Measurements from ENCODE around the gene AMPH. TPM values are rescaled to one million over a fixed set of nuclear protein-coding genes. Genes with fewer than 3 reads are reported as not detected.

Gene AMPH
- not detected in 2 replicates for total RNA-seq (2014; rRNA removed; shearing (Covaris generic); ENCODE audit: low replicate concordance)

GRCh38 chr7:38630720-38631673 lies at the start of gene AMPH:
TSS of gene AMPH (minus strand) at chr7:38631373. CDS start at chr7:38631351, 22 bp downstream.
- no peak within 1 kb of the TSS for H3K9ac ChIP-seq (ENCODE audit: low read length)
- H3K4me3 ChIP-seq (ENCODE audit: low read length): no peak within 1 kb of the TSS
- H3K4me1 ChIP-seq (ENCODE audit: low read length): no peaks in the 10 kb centered on the region
- H3K27me3 ChIP-seq (ENCODE audit: low read length): no peaks in the 10 kb centered on the region
- no peak for DNase-seq
- H4K20me1 ChIP-seq (ENCODE audit: insufficient read depth, low read depth, low read length): no peaks in the 10 kb centered on the region
- H2AFZ ChIP-seq (ENCODE audit: low read length): no peak within 1 kb of the TSS
- no peaks in the 10 kb centered on the region for H3K79me2 ChIP-seq (ENCODE audit: low read length)
- H3K9me3 ChIP-seq (ENCODE audit: low read length): no peaks in the 10 kb centered on the region
- no peaks in the 10 kb centered on the region for H3K36me3 ChIP-seq (ENCODE audit: insufficient read depth, low read length)
- no peaks in the 10 kb centered on the region for H3K9me2 ChIP-seq (replicated peaks; ENCODE audit: insufficient read depth, low read length)
- H3K4me2 ChIP-seq (ENCODE audit: low read depth, low read length, poor library complexity, severe bottlenecking): no peak within 1 kb of the TSS
- H3K27ac ChIP-seq (ENCODE audit: low read length): no peak within 1 kb of the TSS

- Histone ChIP-seq H2AFZ (ENCODE audit: low read length) (no peak overlapping the region), H4K20me1 (ENCODE audit: insufficient read depth, low read depth, low read length) (peaks cover 3% of the 10 kb centered on the region; the same call in 1 of the 2 replicates), H3K9me2 (replicated peaks; ENCODE audit: insufficient read depth, low read length) (no peaks in the 10 kb centered on the region), H3K36me3 (ENCODE audit: insufficient read depth, low read length) (no peaks in the 10 kb centered on the region), H3K79me2 (ENCODE audit: low read length) (no peaks in the 10 kb centered on the region), H3K4me1 (ENCODE audit: low read length) (no peaks in the 10 kb centered on the region), H3K27ac (ENCODE audit: low read length) (no peak overlapping the region), H3K27me3 (ENCODE audit: low read length) (no peaks in the 10 kb centered on the region), H3K4me3 (ENCODE audit: low read length) (no peak overlapping the region), H3K9ac (ENCODE audit: low read length) (no peak overlapping the region), H3K9me3 (ENCODE audit: low read length) (no peaks in the 10 kb centered on the region), H3K4me2 (ENCODE audit: low read depth, low read length, poor library complexity, severe bottlenecking) (no peak overlapping the region)
- no peak for DNase-seq
Observed at GRCh38 chr7:38679419-38679818, 48.2 kb upstream of the AMPH start.

- no peak overlapping the region for H3K4me2 ChIP-seq (ENCODE audit: low read depth, low read length, poor library complexity, severe bottlenecking)
- DNase-seq: no peak
- no peaks in the 10 kb centered on the region for H3K27me3 ChIP-seq (ENCODE audit: low read length)
- no peak overlapping the region for H3K4me3 ChIP-seq (ENCODE audit: low read length)
- H3K9me2 ChIP-seq (replicated peaks; ENCODE audit: insufficient read depth, low read length): no peaks in the 10 kb centered on the region
- H3K79me2 ChIP-seq (ENCODE audit: low read length): no peaks in the 10 kb centered on the region
- peaks cover 3% of the 10 kb centered on the region; the same call in 1 of the 2 replicates for H4K20me1 ChIP-seq (ENCODE audit: insufficient read depth, low read depth, low read length)
- no peak overlapping the region for H2AFZ ChIP-seq (ENCODE audit: low read length)
- H3K9me3 ChIP-seq (ENCODE audit: low read length): no peaks in the 10 kb centered on the region
- no peak overlapping the region for H3K27ac ChIP-seq (ENCODE audit: low read length)
- no peak overlapping the region for H3K9ac ChIP-seq (ENCODE audit: low read length)
- H3K4me1 ChIP-seq (ENCODE audit: low read length): no peaks in the 10 kb centered on the region
- H3K36me3 ChIP-seq (ENCODE audit: insufficient read depth, low read length): no peaks in the 10 kb centered on the region
Observed at GRCh38 chr7:38678698-38679054, 47.5 kb upstream of the AMPH start.

- Histone ChIP-seq H3K27me3 (ENCODE audit: low read length) (no peaks in the 10 kb centered on the region), H3K4me2 (ENCODE audit: low read depth, low read length, poor library complexity, severe bottlenecking) (no peak overlapping the region), H3K9me2 (replicated peaks; ENCODE audit: insufficient read depth, low read length) (no peaks in the 10 kb centered on the region), H3K9ac (ENCODE audit: low read length) (no peak overlapping the region), H3K27ac (ENCODE audit: low read length) (no peak overlapping the region), H3K79me2 (ENCODE audit: low read length) (no peaks in the 10 kb centered on the region), H3K9me3 (ENCODE audit: low read length) (no peaks in the 10 kb centered on the region), H2AFZ (ENCODE audit: low read length) (no peak overlapping the region), H3K4me3 (ENCODE audit: low read length) (no peak overlapping the region), H3K4me1 (ENCODE audit: low read length) (no peaks in the 10 kb centered on the region), H4K20me1 (ENCODE audit: insufficient read depth, low read depth, low read length) (peaks cover 3% of the 10 kb centered on the region; the same call in 1 of the 2 replicates), H3K36me3 (ENCODE audit: insufficient read depth, low read length) (no peaks in the 10 kb centered on the region)
- no peak for DNase-seq
Observed at GRCh38 chr7:38677981-38678697, 47.0 kb upstream of the AMPH start.

- no peak overlapping the region for H3K27ac ChIP-seq (ENCODE audit: low read length)
- no peak overlapping the region for H3K9ac ChIP-seq (ENCODE audit: low read length)
- H3K4me2 ChIP-seq (ENCODE audit: low read depth, low read length, poor library complexity, severe bottlenecking): no peak overlapping the region
- no peaks in the 10 kb centered on the region for H3K9me3 ChIP-seq (ENCODE audit: low read length)
- H2AFZ ChIP-seq (ENCODE audit: low read length): no peak overlapping the region
- DNase-seq: no peak
- H3K4me1 ChIP-seq (ENCODE audit: low read length): peaks cover 10% of the 10 kb centered on the region
- H3K4me3 ChIP-seq (ENCODE audit: low read length): no peak overlapping the region
- H4K20me1 ChIP-seq (ENCODE audit: insufficient read depth, low read depth, low read length): peaks cover 3% of the 10 kb centered on the region; the same call in 1 of the 2 replicates
- no peaks in the 10 kb centered on the region for H3K27me3 ChIP-seq (ENCODE audit: low read length)
- no peaks in the 10 kb centered on the region for H3K36me3 ChIP-seq (ENCODE audit: insufficient read depth, low read length)
- no peaks in the 10 kb centered on the region for H3K9me2 ChIP-seq (replicated peaks; ENCODE audit: insufficient read depth, low read length)
- no peaks in the 10 kb centered on the region for H3K79me2 ChIP-seq (ENCODE audit: low read length)
Observed at GRCh38 chr7:38675494-38676106, 44.4 kb upstream of the AMPH start.

GRCh38 chr7:38674513-38674912 lies 43.3 kb upstream of the AMPH start:
- H3K4me2 ChIP-seq (ENCODE audit: low read depth, low read length, poor library complexity, severe bottlenecking): no peak overlapping the region
- no peaks in the 10 kb centered on the region for H4K20me1 ChIP-seq (ENCODE audit: insufficient read depth, low read depth, low read length)
- no peaks in the 10 kb centered on the region for H3K27me3 ChIP-seq (ENCODE audit: low read length)
- no peaks in the 10 kb centered on the region for H3K9me3 ChIP-seq (ENCODE audit: low read length)
- no peak overlapping the region for H3K9ac ChIP-seq (ENCODE audit: low read length)
- H3K4me3 ChIP-seq (ENCODE audit: low read length): no peak overlapping the region
- no peak overlapping the region for H2AFZ ChIP-seq (ENCODE audit: low read length)
- no peaks in the 10 kb centered on the region for H3K79me2 ChIP-seq (ENCODE audit: low read length)
- no peaks in the 10 kb centered on the region for H3K36me3 ChIP-seq (ENCODE audit: insufficient read depth, low read length)
- DNase-seq: no peak
- peaks cover 10% of the 10 kb centered on the region for H3K4me1 ChIP-seq (ENCODE audit: low read length)
- no peak overlapping the region for H3K27ac ChIP-seq (ENCODE audit: low read length)
- H3K9me2 ChIP-seq (replicated peaks; ENCODE audit: insufficient read depth, low read length): no peaks in the 10 kb centered on the region

GRCh38 chr7:38673795-38674194 lies 42.6 kb upstream of the AMPH start:
- Histone ChIP-seq H3K4me3 (ENCODE audit: low read length) (no peak overlapping the region), H3K4me1 (ENCODE audit: low read length) (peaks cover 10% of the 10 kb centered on the region), H3K9ac (ENCODE audit: low read length) (no peak overlapping the region), H3K36me3 (ENCODE audit: insufficient read depth, low read length) (no peaks in the 10 kb centered on the region), H3K9me3 (ENCODE audit: low read length) (no peaks in the 10 kb centered on the region), H3K27me3 (ENCODE audit: low read length) (no peaks in the 10 kb centered on the region), H4K20me1 (ENCODE audit: insufficient read depth, low read depth, low read length) (no peaks in the 10 kb centered on the region), H3K79me2 (ENCODE audit: low read length) (no peaks in the 10 kb centered on the region), H3K27ac (ENCODE audit: low read length) (no peak overlapping the region), H3K4me2 (ENCODE audit: low read depth, low read length, poor library complexity, severe bottlenecking) (no peak overlapping the region), H3K9me2 (replicated peaks; ENCODE audit: insufficient read depth, low read length) (no peaks in the 10 kb centered on the region), H2AFZ (ENCODE audit: low read length) (no peak overlapping the region)
- no peak for DNase-seq

All from Karpas-422 (cell line).